Peyer's patch (tissue), 4 donors: ENCODE data around the gene BEGAIN. TPM values are rescaled to one million over a fixed set of nuclear protein-coding genes. Genes with fewer than 3 reads are reported as not detected.

Experiments used
- DNase-seq, 3 donors: peaks; one replicate each; pipeline ENCODE4 v3.0.0-alpha.2; 2017 to 2019
- H3K27ac ChIP-seq, 4 donors: fragments of 200-600 bp; sonication (generic); one replicate each; pipeline ENCODE4 v1.5.1; 2016 to 2019
- H3K27me3 ChIP-seq, 2 donors: fragments of 200-600 bp; sonication (generic); one replicate each; pipeline ENCODE4 v1.5.1; 2019
- H3K36me3 ChIP-seq, 3 donors: fragments of 200-600 bp; sonication (generic); one replicate each; pipeline ENCODE4 v1.5.1; 2016 to 2019
- H3K4me1 ChIP-seq, 4 donors: fragments of 200-600 bp; sonication (generic); one replicate each; pipeline ENCODE4 v1.5.1; 2016 to 2019
- H3K4me3 ChIP-seq, 4 donors: fragments of 200-600 bp; sonication (generic); 1 replicate in 3 of 4; 2 replicates in 1 of 4; pipeline ENCODE4 v1.5.1; 2016 to 2019; ENCODE audit warnings: mild to moderate bottlenecking in 1 of 4
- H3K9me3 ChIP-seq, 4 donors: fragments of 200-600 bp; sonication (generic); one replicate each; pipeline ENCODE4 v1.5.1; 2016 to 2019; ENCODE audit warnings: mild to moderate bottlenecking in 1 of 4
- POLR2A ChIP-seq, 2 donors: fragments of 450-650 bp; IDR thresholded peaks; one replicate each; pipeline ENCODE4 v1.5.1; 2017; ENCODE audit warnings: antibody characterized with exemption in 2 of 2, mild to moderate bottlenecking in 2 of 2, moderate library complexity in 2 of 2
- total RNA-seq, 4 donors: library from RNA; depleted of rRNA; stranded (reverse); fragments of >200 nt; gene quantifications; one replicate each; pipeline ENCODE4 v1.1.0, GENCODE V29; 2016
- TF ChIP-seq, protein P1 (sequence below), 6 experiments: fragments of 450-650 bp in 4 of 6; fragments of 200-600 bp in 2 of 6; sonication (generic) in 1 of 6; IDR thresholded peaks; one replicate each; pipeline ENCODE4 v1.5.1; 2017 to 2019; ENCODE audit warnings: antibody characterized with exemption in 6 of 6, mild to moderate bottlenecking in 3 of 6, moderate library complexity in 1 of 6

The BEGAIN gene
- total RNA-seq, 4 donors from 2014 or later: 1.6 to 31.8 (median 6.6) TPM; not detected in 1

DNA sequence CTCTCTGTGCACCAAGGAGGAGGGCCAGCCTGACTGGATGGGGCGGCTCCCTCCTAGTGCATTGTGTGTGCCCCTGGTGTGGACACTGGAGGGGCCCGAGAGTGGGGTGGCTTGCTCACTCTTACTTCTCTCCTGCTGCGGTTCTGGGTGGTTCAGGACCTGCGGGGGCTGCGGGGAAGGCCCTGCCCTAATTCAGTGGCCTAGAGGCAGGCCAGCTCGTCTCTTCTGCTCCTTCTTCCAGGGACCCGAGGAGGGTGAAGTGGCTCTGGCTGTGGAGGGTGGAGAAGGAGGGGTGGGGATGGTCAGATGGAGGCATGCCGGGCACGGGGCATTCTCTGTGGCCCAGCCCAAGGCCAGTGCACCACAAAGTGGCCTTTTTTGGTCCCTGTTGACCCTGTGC, 87.1 kb downstream of the BEGAIN start:
- TF ChIP-seq, protein P1, sequence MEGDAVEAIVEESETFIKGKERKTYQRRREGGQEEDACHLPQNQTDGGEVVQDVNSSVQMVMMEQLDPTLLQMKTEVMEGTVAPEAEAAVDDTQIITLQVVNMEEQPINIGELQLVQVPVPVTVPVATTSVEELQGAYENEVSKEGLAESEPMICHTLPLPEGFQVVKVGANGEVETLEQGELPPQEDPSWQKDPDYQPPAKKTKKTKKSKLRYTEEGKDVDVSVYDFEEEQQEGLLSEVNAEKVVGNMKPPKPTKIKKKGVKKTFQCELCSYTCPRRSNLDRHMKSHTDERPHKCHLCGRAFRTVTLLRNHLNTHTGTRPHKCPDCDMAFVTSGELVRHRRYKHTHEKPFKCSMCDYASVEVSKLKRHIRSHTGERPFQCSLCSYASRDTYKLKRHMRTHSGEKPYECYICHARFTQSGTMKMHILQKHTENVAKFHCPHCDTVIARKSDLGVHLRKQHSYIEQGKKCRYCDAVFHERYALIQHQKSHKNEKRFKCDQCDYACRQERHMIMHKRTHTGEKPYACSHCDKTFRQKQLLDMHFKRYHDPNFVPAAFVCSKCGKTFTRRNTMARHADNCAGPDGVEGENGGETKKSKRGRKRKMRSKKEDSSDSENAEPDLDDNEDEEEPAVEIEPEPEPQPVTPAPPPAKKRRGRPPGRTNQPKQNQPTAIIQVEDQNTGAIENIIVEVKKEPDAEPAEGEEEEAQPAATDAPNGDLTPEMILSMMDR (IDR thresholded peaks at IDR 0.05): no peak
- no peak overlapping the region for H3K4me3 ChIP-seq
- no peaks in the 10 kb centered on the region for H3K4me1 ChIP-seq
- no peak for DNase-seq
- H3K9me3 ChIP-seq: no peaks in the 10 kb centered on the region
- H3K27me3 ChIP-seq: no peaks in the 10 kb centered on the region
- no peak overlapping the region for H3K27ac ChIP-seq
- H3K36me3 ChIP-seq: no peaks in the 10 kb centered on the region

GRCh38 chr14:100498068-100498467, 89.1 kb downstream of the BEGAIN start:
- Histone ChIP-seq H3K4me1 (no peaks in the 10 kb centered on the region), H3K9me3 (no peaks in the 10 kb centered on the region), H3K4me3 (no peak overlapping the region), H3K27ac (no peak overlapping the region), H3K27me3 (no peaks in the 10 kb centered on the region), H3K36me3 (no peaks in the 10 kb centered on the region)
- TF ChIP-seq POLR2A (IDR thresholded peaks at IDR 0.05): no peak
- TF ChIP-seq, protein P1 (IDR thresholded peaks at IDR 0.05): no peak
- DNase-seq: no peak

GRCh38 chr14:100495917-100496316, 91.3 kb downstream of the BEGAIN start:
- no peak for DNase-seq
- no peak for TF ChIP-seq POLR2A (IDR thresholded peaks at IDR 0.05)
- TF ChIP-seq, protein P1 (IDR thresholded peaks at IDR 0.05): no peak
- no peaks in the 10 kb centered on the region for H3K9me3 ChIP-seq
- H3K4me3 ChIP-seq: no peak overlapping the region
- no peaks in the 10 kb centered on the region for H3K36me3 ChIP-seq
- no peaks in the 10 kb centered on the region for H3K27me3 ChIP-seq
- no peaks in the 10 kb centered on the region for H3K4me1 ChIP-seq
- no peak overlapping the region for H3K27ac ChIP-seq

GRCh38 chr14:100494645-100495044, 92.6 kb downstream of the BEGAIN start:
- Histone ChIP-seq H3K4me3 (no peak overlapping the region), H3K9me3 (no peaks in the 10 kb centered on the region)

DNA sequence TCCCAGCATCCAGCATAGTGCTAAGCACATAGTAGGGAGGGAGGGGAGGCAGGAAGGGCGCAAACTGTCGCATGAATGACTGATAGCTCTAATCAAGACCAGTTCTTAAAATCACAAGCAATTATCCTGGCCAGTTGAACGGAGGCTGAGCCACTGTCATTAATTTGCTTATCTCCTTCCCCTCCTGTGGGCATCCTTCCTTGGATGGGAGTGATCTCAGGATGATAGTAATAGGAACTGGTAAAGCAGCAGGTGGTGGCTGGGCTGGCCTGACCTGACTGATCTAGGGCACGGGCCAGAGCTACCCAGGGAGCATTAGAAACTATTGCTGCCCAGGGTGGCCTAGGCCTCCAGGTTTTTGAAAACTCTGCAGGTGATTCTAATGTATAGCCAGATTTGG, 97.0 kb downstream of the BEGAIN start:
- Histone ChIP-seq H3K27ac (no peak overlapping the region), H3K36me3 (no peaks in the 10 kb centered on the region), H3K4me3 (no peak overlapping the region), H3K9me3 (no peaks in the 10 kb centered on the region), H3K4me1 (no peaks in the 10 kb centered on the region), H3K27me3 (no peaks in the 10 kb centered on the region)
- no peak for DNase-seq
- no peak for TF ChIP-seq POLR2A (IDR thresholded peaks at IDR 0.05)
- TF ChIP-seq, protein P1 (IDR thresholded peaks at IDR 0.05): no peak

More at GRCh38 chr14:100494645-100495044, 92.6 kb downstream of the BEGAIN start:
- no peaks in the 10 kb centered on the region for H3K4me1 ChIP-seq
- DNase-seq: no peak
- H3K27me3 ChIP-seq: no peaks in the 10 kb centered on the region
- TF ChIP-seq, protein P1 (IDR thresholded peaks at IDR 0.05): no peak
- TF ChIP-seq POLR2A (IDR thresholded peaks at IDR 0.05): no peak
- no peak overlapping the region for H3K27ac ChIP-seq
- no peaks in the 10 kb centered on the region for H3K36me3 ChIP-seq

- Histone ChIP-seq H3K4me1 (no peaks in the 10 kb centered on the region), H3K9me3 (no peaks in the 10 kb centered on the region), H3K36me3 (peaks cover 0 to 5% (median 0%) of the 10 kb centered on the region in 3 donors), H3K27ac (no peak overlapping the region), H3K4me3 (no peak overlapping the region), H3K27me3 (no peaks in the 10 kb centered on the region)
- no peak for DNase-seq
- TF ChIP-seq, protein P1 (IDR thresholded peaks at IDR 0.05): no peak
- TF ChIP-seq POLR2A (IDR thresholded peaks at IDR 0.05): no peak
Measured at GRCh38 chr14:100488057-100488456, 99.2 kb downstream of the BEGAIN start.
